HG02943 (cell line): Measurements from ENCODE around the gene MEIS1.

Source experiments
- ATAC-seq: cut with Tn5 transposase; IDR thresholded peaks from one replicate; pipeline ENCODE4 v1.9.1; 2021; ENCODE audit warnings: mild to moderate bottlenecking, low read depth, moderate library complexity; ENCODE audit not compliant: unreplicated experiment

MEIS1 gene

DNA sequence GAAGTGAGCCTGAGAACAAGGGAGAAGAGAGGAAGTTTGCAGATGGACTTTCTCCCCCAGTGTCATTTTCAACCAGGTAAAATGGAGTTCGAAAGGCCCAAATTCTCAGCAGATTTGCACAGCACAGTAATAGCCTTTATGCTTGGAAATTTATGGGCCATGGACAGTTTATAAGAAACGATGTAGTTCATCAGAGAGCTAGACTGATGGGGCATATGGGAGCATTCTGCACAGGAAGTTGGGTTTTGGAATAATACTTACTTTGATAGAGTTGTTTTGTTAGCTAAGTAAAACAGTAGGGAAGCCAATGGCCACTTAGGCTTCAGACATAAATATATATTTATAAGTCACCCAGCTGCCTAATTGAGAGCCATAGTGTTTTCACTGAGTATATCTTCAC, 169.4 kb downstream of the MEIS1 start:
- no peak for ATAC-seq

DNA sequence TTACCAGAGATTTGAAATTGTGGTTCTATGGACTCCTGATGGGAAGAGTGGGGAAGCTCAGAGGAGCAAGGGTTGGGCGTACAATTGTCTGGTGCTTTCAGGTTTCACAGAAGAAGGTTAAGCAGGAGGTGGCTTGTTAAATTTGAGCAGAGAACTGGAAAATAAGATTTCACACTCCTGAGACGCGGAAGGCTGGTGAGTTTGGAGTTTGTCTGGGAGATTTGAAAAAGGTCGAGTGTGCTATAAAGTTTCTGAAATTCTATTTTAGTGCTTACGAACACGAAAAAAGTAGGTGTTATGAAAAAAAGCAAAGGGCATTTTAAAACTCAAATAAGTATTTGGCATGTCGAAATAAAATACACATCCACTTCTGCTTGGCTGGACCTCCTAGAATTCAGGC, 170.1 kb downstream of the MEIS1 start:
- ATAC-seq, result no peak

DNA sequence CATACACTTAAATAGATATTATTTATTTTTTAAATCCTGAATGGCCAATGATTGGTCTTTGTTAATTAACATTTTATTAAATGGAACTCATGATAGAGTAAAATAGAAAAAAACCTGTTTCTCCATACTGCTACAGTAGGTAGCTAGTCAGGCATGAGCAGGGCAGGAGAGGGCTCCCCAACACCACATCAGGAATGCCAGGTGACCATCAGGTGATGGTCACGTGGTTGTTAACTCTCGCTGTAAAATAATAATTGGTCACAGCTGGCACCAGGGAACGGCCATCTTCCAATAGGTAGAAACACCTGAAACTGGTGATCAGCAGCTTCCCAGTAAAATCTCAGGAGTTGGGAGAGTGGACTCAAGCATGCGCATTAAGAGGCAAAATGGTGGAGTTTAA, 172.2 kb downstream of the MEIS1 start:
- no peak for ATAC-seq
